ENCODE results near the gene MAML1. TPM values are rescaled to one million over a fixed set of nuclear protein-coding genes. Genes with fewer than 3 reads are reported as not detected.

MAML1 gene
- total RNA-seq, 2 experiments from 2014 or later, result 28.6 to 29.5 TPM

GRCh38 chr5:179763215-179763945 lies 30.8 kb downstream of the MAML1 start:
- POLR2A ChIA-PET, result interaction anchor here (0.6 kb wide), 1 partner anchor 46 kb away, joined by 5 read pairs; no protein-coding TSS in a partner anchor
- CTCF ChIA-PET, result interaction anchor here (0.6 to 2.2 kb wide), 15 partner anchors 10 to 711 kb away, joined by 3 to 23 read pairs (median 4); partner anchors contain the start of gene LTC4S

DNA sequence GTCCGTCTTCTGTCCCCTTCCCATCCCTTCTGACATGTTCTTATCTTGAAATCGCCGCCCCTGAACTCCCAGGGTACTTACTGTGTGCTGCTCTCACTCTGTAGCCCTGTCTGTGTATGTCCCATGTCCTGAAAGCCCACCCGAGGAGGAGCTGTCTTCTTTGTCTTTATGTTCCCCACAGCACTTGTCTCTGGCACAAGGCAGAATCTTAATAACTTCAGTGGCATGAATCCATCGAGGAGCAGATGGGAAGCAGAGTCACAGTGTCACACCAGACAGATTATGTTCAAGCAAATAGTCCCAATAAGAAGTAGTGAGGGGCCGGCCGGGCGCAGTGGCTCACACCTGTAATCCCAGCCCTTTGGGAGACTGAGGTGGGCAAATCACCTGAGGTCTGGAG lies 31.4 kb downstream of the MAML1 start:
- POLR2A ChIA-PET, result interaction anchor here (0.7 kb wide), 1 partner anchor 30 kb away, joined by 4 read pairs; the partner anchor contains the start of gene LTC4S
- CTCF ChIA-PET, result interaction anchor here (1.7 to 2.2 kb wide), 4 partner anchors 13 to 32 kb away, joined by 4 to 23 read pairs (median 6); partner anchors contain the start of gene LTC4S

DNA sequence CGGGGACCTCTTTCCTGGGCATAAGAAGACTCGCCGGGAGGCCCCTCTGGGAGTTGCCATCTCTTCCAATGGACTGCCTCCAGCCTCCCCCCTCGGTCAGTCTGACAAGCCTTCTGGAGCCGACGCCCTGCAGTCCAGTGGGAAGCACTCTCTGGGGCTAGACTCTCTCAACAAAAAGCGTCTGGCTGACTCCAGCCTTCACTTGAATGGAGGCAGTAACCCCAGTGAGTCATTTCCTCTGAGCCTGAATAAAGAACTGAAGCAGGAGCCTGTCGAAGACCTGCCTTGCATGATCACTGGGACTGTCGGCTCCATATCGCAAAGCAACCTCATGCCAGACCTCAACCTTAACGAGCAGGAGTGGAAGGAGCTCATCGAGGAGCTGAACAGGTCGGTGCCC lies 32.8 kb downstream of the MAML1 start:
- POLR2A ChIA-PET, result no interaction called here

GRCh38 chr5:179766021-179766725 lies 33.6 kb downstream of the MAML1 start:
- POLR2A ChIA-PET, result no interaction called here
- CTCF ChIA-PET, result interaction anchor here (1.6 kb wide), 1 partner anchor 150 kb away, joined by 3 read pairs; no protein-coding TSS in a partner anchor

More for the DNA sequence above, 32.8 kb downstream of the MAML1 start:
- CTCF ChIA-PET, result no interaction called here

DNA sequence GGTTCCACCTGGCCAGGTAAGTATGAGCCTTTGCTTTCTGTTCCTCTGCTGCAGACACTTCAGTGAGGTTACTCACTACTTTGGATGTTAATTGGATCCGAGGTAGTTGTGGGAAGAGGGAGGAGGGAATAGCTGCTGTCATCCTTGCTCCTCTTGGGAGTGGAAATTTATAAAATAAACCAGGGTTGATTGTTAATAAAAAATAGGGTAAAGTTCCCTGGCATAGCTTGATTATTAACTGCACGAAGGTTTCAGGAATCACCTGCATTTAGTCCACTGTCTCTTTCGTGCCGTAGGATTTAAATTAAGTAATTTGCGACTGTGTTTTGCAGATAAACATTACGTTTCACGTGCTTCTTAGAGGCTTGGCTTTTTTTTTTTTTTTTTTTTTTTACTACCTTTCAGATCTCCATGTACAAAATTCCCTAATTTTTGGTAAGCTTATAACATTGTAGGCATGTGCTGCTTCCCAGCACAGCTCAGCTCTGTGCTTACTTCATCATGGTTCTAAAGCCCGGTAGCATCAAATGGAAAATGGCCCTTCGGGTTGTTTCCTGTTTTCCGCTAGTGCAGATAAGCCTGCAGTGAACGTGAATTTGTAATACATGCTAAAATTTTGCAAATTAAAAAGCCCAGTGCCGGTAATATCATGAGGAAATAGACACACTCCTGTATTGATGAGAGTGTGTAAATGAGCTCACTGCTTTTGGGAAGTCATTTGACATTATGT lies 34.3 kb downstream of the MAML1 start:
- CTCF ChIA-PET, result interaction anchor here (1.0 to 1.6 kb wide), 2 partner anchors 57 to 149 kb away, joined by 3 read pairs; no protein-coding TSS in a partner anchor
- POLR2A ChIA-PET, result no interaction called here

DNA sequence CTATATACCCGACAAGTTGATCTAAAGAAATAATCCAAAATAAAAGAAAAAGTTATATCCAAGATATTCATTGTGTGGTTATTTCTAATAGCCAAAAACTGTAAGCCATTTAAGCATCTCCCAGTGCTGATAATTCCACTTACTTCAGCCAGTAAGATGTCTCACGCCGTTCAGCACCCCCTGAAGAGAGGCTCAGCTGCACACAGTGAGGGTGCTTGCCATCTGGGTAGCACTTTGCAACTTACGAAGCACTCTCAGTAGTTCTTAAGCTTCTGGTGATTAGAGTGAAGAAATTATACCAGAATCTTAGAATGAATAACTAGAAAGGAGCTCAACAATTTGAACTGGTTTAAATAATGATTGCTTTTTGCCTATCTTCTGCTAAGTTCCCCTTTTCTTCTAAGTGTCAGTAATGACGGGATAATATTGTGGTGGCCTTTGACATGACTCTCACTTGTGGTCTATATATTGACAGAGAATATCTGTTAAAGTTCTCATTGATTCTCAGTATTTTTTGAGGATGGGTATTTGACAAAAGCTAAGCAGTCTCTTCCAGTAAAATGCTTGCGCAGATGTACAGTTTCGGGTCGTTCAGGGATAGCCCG lies 35.0 kb downstream of the MAML1 start:
- ChIA-PET CTCF (interaction anchor here (1.0 kb wide), 1 partner anchor 58 kb away, joined by 3 read pairs; no protein-coding TSS in a partner anchor), POLR2A (no interaction called here)

DNA sequence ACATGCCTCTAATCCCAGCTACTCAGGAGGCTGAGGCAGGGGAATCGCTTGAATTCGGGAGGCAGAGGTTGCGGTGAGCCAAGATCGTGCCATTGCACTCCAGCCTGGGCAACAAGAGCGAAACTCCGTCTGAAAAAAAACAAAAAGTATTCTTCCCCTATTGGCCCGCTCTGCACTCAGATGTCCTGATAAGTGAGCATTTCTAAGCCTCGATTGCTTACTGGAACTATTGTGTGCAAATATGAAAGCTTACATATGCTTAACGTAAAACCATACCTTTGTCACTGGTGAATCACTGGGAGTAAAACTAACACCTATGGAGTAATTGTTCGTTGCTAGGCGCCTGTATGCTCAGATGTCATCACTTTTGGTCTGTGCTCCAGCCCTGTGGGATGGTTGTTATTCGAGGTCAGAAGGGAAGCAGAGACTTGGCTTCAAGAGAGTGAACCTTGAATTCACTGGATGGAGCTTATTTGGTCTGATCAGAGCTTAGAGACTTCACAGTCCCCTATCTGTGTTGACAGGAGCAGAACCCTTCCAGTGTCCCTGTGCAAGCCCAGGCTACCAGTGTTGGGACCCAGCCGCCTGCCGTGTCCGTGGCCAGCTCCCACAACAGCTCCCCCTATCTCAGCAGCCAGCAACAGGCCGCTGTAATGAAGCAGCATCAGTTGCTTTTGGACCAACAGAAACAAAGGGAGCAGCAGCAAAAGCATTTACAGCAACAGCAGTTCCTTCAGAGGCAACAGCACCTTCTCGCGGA lies 35.9 kb downstream of the MAML1 start:
- ChIA-PET CTCF (no interaction called here), POLR2A (interaction anchor here (0.5 to 1.0 kb wide), 2 partner anchors 140 to 524 kb away, joined by 3 to 4 read pairs; partner anchors contain the start of gene TBC1D9B)

GRCh38 chr5:179769271-179769670 lies 36.6 kb downstream of the MAML1 start:
- POLR2A ChIA-PET, result interaction anchor here (0.5 to 1.0 kb wide), 2 partner anchors 139 to 523 kb away, joined by 3 to 4 read pairs; partner anchors contain the start of gene TBC1D9B
- CTCF ChIA-PET, result no interaction called here

- ChIA-PET CTCF (no interaction called here), POLR2A (no interaction called here)
Observed at GRCh38 chr5:179769796-179770195, 37.2 kb downstream of the MAML1 start.

GRCh38 chr5:179771311-179771895 lies 38.8 kb downstream of the MAML1 start:
- ChIA-PET POLR2A (no interaction called here), CTCF (interaction anchor here (1.6 kb wide), 1 partner anchor 30 kb away, joined by 4 read pairs; no protein-coding TSS in a partner anchor)

- CTCF ChIA-PET, result interaction anchor here (1.6 kb wide), 1 partner anchor 29 kb away, joined by 4 read pairs; no protein-coding TSS in a partner anchor
Observed at GRCh38 chr5:179772351-179772750, 39.7 kb downstream of the MAML1 start.

DNA sequence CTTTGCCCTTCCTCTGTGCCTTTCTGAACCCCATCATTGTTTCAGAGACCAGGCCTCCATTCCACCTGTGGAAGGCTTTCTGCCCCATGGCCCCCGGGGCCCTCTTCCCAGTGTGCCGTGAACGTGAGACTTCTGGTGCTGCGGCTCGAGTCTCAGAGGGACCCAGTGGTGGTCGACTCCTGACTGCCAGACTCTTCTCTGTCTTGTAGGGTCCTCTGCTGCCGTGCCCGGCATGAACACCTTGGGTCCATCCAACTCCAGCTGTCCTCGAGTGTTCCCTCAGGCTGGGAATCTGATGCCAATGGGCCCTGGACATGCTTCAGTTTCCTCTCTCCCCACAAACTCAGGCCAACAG lies 41.0 kb downstream of the MAML1 start:
- ChIA-PET POLR2A (no interaction called here), CTCF (no interaction called here)

More at GRCh38 chr5:179772351-179772750, 39.7 kb downstream of the MAML1 start:
- POLR2A ChIA-PET, result no interaction called here

- POLR2A ChIA-PET, result no interaction called here
Observed at GRCh38 chr5:179774442-179774841, 41.8 kb downstream of the MAML1 start.

DNA sequence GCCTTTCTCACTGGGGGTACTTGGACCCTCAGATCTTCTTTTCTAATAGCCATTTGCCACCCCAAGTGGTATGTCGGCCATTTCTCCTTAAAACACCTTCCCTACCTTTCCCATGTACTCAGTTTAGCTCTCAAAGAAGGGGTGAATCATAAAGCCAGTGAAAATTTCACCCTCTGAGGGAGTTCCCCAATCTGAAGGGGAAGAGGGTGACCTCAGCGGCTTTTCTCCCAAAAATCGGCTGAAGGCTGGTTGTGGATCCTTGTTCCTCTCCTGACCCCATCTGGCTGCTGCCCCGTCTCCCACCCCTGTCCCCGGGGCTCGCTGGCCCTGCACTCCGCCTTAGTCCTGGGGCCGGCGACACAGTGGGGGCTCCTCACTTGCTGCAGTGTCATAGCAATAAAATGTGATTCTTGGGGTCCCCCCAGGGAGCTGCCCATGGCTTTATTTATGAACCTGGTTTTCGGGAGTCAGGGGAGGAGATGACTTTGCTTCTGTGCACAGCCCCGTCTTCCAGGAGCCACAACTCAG lies 43.9 kb downstream of the MAML1 start:
- ChIA-PET CTCF (interaction anchor here (0.6 to 1.0 kb wide), 2 partner anchors 33 to 38 kb away, joined by 3 read pairs; no protein-coding TSS in a partner anchor), POLR2A (no interaction called here)

More at GRCh38 chr5:179774442-179774841, 41.8 kb downstream of the MAML1 start:
- CTCF ChIA-PET, result no interaction called here

- POLR2A ChIA-PET, result no interaction called here
Observed at GRCh38 chr5:179777456-179777855, 44.8 kb downstream of the MAML1 start.

GRCh38 chr5:179777909-179778308 lies 45.3 kb downstream of the MAML1 start:
- ChIA-PET POLR2A (no interaction called here), CTCF (no interaction called here)

More at GRCh38 chr5:179777456-179777855, 44.8 kb downstream of the MAML1 start:
- CTCF ChIA-PET, result no interaction called here

DNA sequence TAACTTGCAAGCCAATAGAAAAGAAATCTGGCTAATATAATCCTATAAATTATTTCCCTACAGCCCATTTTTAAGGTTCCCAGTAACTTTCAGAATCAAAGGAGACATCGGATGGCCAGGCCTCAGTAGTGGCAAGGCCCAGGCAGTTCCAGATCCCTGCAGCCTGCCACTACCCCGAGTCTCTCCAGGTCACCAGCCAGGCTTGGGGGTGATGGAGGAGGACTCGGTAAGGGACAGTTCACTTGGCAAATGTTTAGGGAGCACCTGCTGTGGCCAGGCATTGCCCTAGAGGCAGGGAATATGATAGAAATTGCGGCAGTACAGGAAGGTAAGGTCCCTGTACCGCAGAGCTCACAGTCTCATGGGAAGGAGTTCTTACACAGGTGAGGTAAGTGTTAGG lies 46.0 kb downstream of the MAML1 start:
- POLR2A ChIA-PET, result no interaction called here
- CTCF ChIA-PET, result no interaction called here

GRCh38 chr5:179779826-179780225 lies 47.2 kb downstream of the MAML1 start:
- ChIA-PET POLR2A (no interaction called here), CTCF (interaction anchor here (0.6 kb wide), 1 partner anchor 35 kb away, joined by 3 read pairs; no protein-coding TSS in a partner anchor)
